B cell (primary cell): ENCODE results near the gene RER1. TPM values are rescaled to one million over a fixed set of nuclear protein-coding genes. Genes with fewer than 3 reads are reported as not detected.

Experiments used
- ATAC-seq: fragments of 200-7000 bp; cut with Tn5 transposase; one replicate; pipeline ENCODE4 v1.10.0; 2021; ENCODE audit warnings: low read depth, mild to moderate bottlenecking, moderate number of reproducible peaks, moderate library complexity
- CTCF ChIA-PET: fragments of 350-600 bp; sonication (Branson Sonifier 250); formaldehyde crosslinking; loops from one replicate; lab custom pipeline; 2021; ENCODE audit warnings: antibody characterized with exemption, inconsistent platforms; lab: Charles Lee
- POLR2A ChIA-PET: fragments of 350-600 bp; sonication (Branson Sonifier 250); formaldehyde crosslinking; loops from one replicate; lab custom pipeline; 2021; ENCODE audit warnings: antibody characterized with exemption; lab: Charles Lee
- DNase-seq: peaks from one replicate; pipeline ENCODE4 v3.0.0; 2013
- H2AFZ ChIP-seq: 2 replicates; pipeline ENCODE4 v1.6.1; 2012; ENCODE audit warnings: mild to moderate bottlenecking, low read depth, low read length; ENCODE audit not compliant: insufficient read depth, poor library complexity, severe bottlenecking
- H3K27ac ChIP-seq, 2 donors: 1 replicate in 1 of 2; 2 replicates in 1 of 2; pipeline ENCODE4 v1.5.1; 2012 to 2013; ENCODE audit warnings: low read length in 2 of 2, mild to moderate bottlenecking in 2 of 2, moderate library complexity in 1 of 2
- H3K27me3 ChIP-seq, 4 experiments: fragments of 200-600 bp in 1 of 4; sonication (generic) in 1 of 4; replicated peaks in 1 of 4; 1 replicate in 2 of 4; 2 replicates in 2 of 4; pipeline versions ENCODE4 v1.6.1 to v1.7.0; 2013 to 2016; ENCODE audit warnings: low read length in 3 of 4, mild to moderate bottlenecking in 2 of 4, mixed read lengths in 1 of 4, moderate library complexity in 1 of 4; ENCODE audit not compliant: insufficient read depth in 4 of 4, control insufficient read depth in 3 of 4; ENCODE audit errors: control extremely low read depth in 1 of 4
- H3K36me3 ChIP-seq, 2 experiments: replicated peaks in 1 of 2; 1 replicate in 1 of 2; 2 replicates in 1 of 2; pipeline versions ENCODE4 v1.6.1 to v1.7.1; 2013; ENCODE audit warnings: low read length in 1 of 2; ENCODE audit not compliant: insufficient read depth in 2 of 2, control insufficient read depth in 1 of 2; ENCODE audit errors: control extremely low read depth in 1 of 2, extremely low read depth in 1 of 2
- H3K4me1 ChIP-seq, 2 donors: fragments of 200-600 bp in 1 of 2; sonication (generic) in 1 of 2; 1 replicate in 1 of 2; 2 replicates in 1 of 2; pipeline versions ENCODE4 v1.5.1 to v1.6.1; 2013 to 2017; ENCODE audit warnings: low read length in 2 of 2; ENCODE audit not compliant: control insufficient read depth in 2 of 2, insufficient read depth in 2 of 2
- H3K4me2 ChIP-seq: replicated peaks from 2 replicates; pipeline ENCODE3; 2012; ENCODE audit warnings: mild to moderate bottlenecking, low read depth, low read length; ENCODE audit not compliant: poor library complexity, severe bottlenecking
- H3K4me3 ChIP-seq, 5 experiments: fragments of 200-600 bp in 1 of 5; sonication (generic) in 1 of 5; 1 replicate in 3 of 5; 2 replicates in 2 of 5; pipeline versions ENCODE4 v1.5.1 to v1.7.0; 2011 to 2016; ENCODE audit warnings: low read length in 4 of 5, mild to moderate bottlenecking in 4 of 5, low read depth in 2 of 5, control low read depth in 1 of 5, moderate library complexity in 1 of 5; ENCODE audit not compliant: insufficient read depth in 1 of 5; ENCODE audit errors: control extremely low read depth in 1 of 5, extremely low read depth in 1 of 5
- H3K79me2 ChIP-seq: fragments of 200-600 bp; sonication (generic); one replicate; pipeline ENCODE4 v1.6.0; 2016; ENCODE audit warnings: low read length; ENCODE audit not compliant: control insufficient read depth, insufficient read depth
- H3K9ac ChIP-seq: fragments of 200-600 bp; sonication (generic); 2 replicates; pipeline ENCODE4 v1.6.1; 2017; ENCODE audit warnings: mild to moderate bottlenecking, low read length, moderate library complexity
- H3K9me3 ChIP-seq, 3 donors: one replicate each; pipeline versions ENCODE4 v1.6.1 to v1.7.1; 2013; ENCODE audit warnings: low read length in 2 of 3; ENCODE audit not compliant: control insufficient read depth in 2 of 3, insufficient read depth in 1 of 3; ENCODE audit errors: control extremely low read depth in 1 of 3
- H4K20me1 ChIP-seq: 2 replicates; pipeline ENCODE4 v1.6.0; 2012; ENCODE audit warnings: mild to moderate bottlenecking, low read length; ENCODE audit not compliant: insufficient read depth, control insufficient read depth, poor library complexity, severe bottlenecking
- H3K27ac Mint-ChIP-seq: one replicate; pipeline ENCODE4 v1.8.0; 2021; ENCODE audit warnings: mixed read lengths
- H3K27me3 Mint-ChIP-seq: one replicate; pipeline ENCODE4 v1.8.0; 2021; ENCODE audit warnings: mixed read lengths
- H3K4me1 Mint-ChIP-seq: one replicate; pipeline ENCODE4 v1.8.0; 2021; ENCODE audit warnings: mixed read lengths
- H3K4me3 Mint-ChIP-seq: one replicate; pipeline ENCODE4 v1.8.0; 2021; ENCODE audit warnings: mixed read lengths
- H3K9me3 Mint-ChIP-seq: one replicate; pipeline ENCODE4 v1.8.0; 2022; ENCODE audit warnings: mixed read lengths; ENCODE audit not compliant: insufficient read depth
- CTCF ChIP-seq: fragments of 200-600 bp; IDR thresholded peaks from one replicate; pipeline ENCODE4 v1.8.0; 2022; ENCODE audit warnings: antibody characterized with exemption, mild to moderate bottlenecking
- EZH2 ChIP-seq: IDR thresholded peaks from 2 replicates; pipeline ENCODE4 v1.6.1; 2012; ENCODE audit warnings: borderline replicate concordance, low read depth, mild to moderate bottlenecking, moderate library complexity, low read length; ENCODE audit not compliant: insufficient read depth, poor library complexity, severe bottlenecking
- WGBS: methylation state at CpG from one replicate; pipeline ENCODE4 v1.1.5; 2013; ENCODE audit warnings: missing lambda C conversion rate; ENCODE audit not compliant: insufficient coverage; 5-methylcytosine and 5-hydroxymethylcytosine counted together
- intact Hi-C: fragments of 100-400 bp; cut with micrococcal nuclease; formaldehyde crosslinking; loops from one replicate; pipeline ENCODE4 v1.10.0; 2022
- polyA plus RNA-seq: library from polyadenylated mRNA; depleted of rRNA; stranded (reverse); fragments of >200 nt; gene quantifications from 2 replicates; pipeline ENCODE4 v1.2.3, GENCODE V29; 2012
- total RNA-seq, 2 donors: library from RNA; stranded (reverse); fragments of 120-200 nt in 1 of 2; gene quantifications; 1 replicate in 1 of 2; 2 replicates in 1 of 2; pipeline versions ENCODE4 v1.2.3 to v1.2.4, GENCODE V29; 2013 to 2022

RER1 gene
- total and polyA plus RNA-seq, 2 donors (not counting 1 experiment from before 2014, with no cell fraction given): 78.5 to 118 TPM

GRCh38 chr1:2368053-2368744 is 23.4 kb upstream of the RER1 start:
- Histone ChIP-seq H3K36me3 (no peaks in the 10 kb centered on the region), H3K27ac (no peak overlapping the region), H3K9me3 (peaks cover 0 to 4% (median 2%) of the 10 kb centered on the region in 3 donors), H3K27me3 (no peaks in the 10 kb centered on the region), H3K4me1 (no peaks in the 10 kb centered on the region), H3K9ac (no peak overlapping the region), H3K79me2 (no peaks in the 10 kb centered on the region), H2AFZ (no peak overlapping the region), H4K20me1 (no peaks in the 10 kb centered on the region), H3K4me3 (no peak overlapping the region), H3K4me2 (no peak overlapping the region)
- 99% methylated on average over 5 of the region's 8 CpGs for WGBS
- DNase-seq: no peak
- Mint-ChIP-seq H3K27me3 (no peaks in the 10 kb centered on the region), H3K4me3 (no peak overlapping the region), H3K4me1 (no peaks in the 10 kb centered on the region), H3K9me3 (peaks cover 3% of the 10 kb centered on the region), H3K27ac (no peak overlapping the region)
- no peak for TF ChIP-seq EZH2
- TF ChIP-seq CTCF: no peak
- ChIA-PET POLR2A (no interaction called here), CTCF (interaction anchor here (1.0 to 1.2 kb wide), 2 partner anchors 57 to 173 kb away, joined by 3 read pairs; partner anchors contain the start of gene FAAP20)
- no peak for ATAC-seq
- intact Hi-C loops: no loop called here

GRCh38 chr1:2372551-2373490 is 18.8 kb upstream of the RER1 start:
- H3K4me1 Mint-ChIP-seq: peaks cover 10% of the 10 kb centered on the region
- no peak overlapping the region for H3K4me3 Mint-ChIP-seq
- Histone ChIP-seq H3K27me3 (no peaks in the 10 kb centered on the region), H3K79me2 (no peaks in the 10 kb centered on the region), H3K4me3 (no peak overlapping the region), H3K27ac (no peak overlapping the region), H4K20me1 (no peaks in the 10 kb centered on the region), H3K36me3 (no peaks in the 10 kb centered on the region), H3K4me2 (no peak overlapping the region), H3K9ac (no peak overlapping the region), H3K9me3 (no peaks in the 10 kb centered on the region), H2AFZ (no peak overlapping the region), H3K4me1 (peaks cover 4 to 9% of the 10 kb centered on the region in 2 donors)
- ATAC-seq (no peak), DNase-seq (no peak)
- intact Hi-C loops: no loop called here
- no peak overlapping the region for H3K27ac Mint-ChIP-seq
- ChIA-PET POLR2A (no interaction called here), CTCF (no interaction called here)
- TF ChIP-seq EZH2 (no peak), CTCF (no peak)
- 95% methylated on average over 33 of the region's 36 CpGs for WGBS
- H3K27me3 Mint-ChIP-seq: no peaks in the 10 kb centered on the region
- H3K9me3 Mint-ChIP-seq: no peaks in the 10 kb centered on the region
